Body of pancreas (tissue), 4 donors: ENCODE data around the gene COL5A1.

Source experiments
- CTCF ChIP-seq, 7 experiments: fragments of 450-650 bp in 4 of 7; fragments of 200-600 bp in 3 of 7; sonication (generic) in 3 of 7; IDR thresholded peaks; one replicate each; pipeline ENCODE4 v1.5.1; 2016 to 2019; ENCODE audit warnings: antibody characterized with exemption in 7 of 7
- POLR2A ChIP-seq, 3 donors: fragments of 450-650 bp; IDR thresholded peaks; one replicate each; pipeline ENCODE4 v1.6.1; 2016; ENCODE audit warnings: antibody characterized with exemption in 3 of 3, mild to moderate bottlenecking in 2 of 3

GRCh38 chr9:134813841-134814240 is 172.2 kb downstream of the COL5A1 start:
- TF ChIP-seq CTCF (IDR thresholded peaks at IDR 0.05): no peak
- TF ChIP-seq POLR2A (IDR thresholded peaks at IDR 0.05): no peak
